HL-60/S4 (cell line): ENCODE data around the gene ITPR1.

ENCODE experiments used
- in situ Hi-C: fragments of 300-500 bp; cut with MboI; formaldehyde crosslinking; loops from 2 replicates; pipeline ENCODE4 v1.14.3; 2022; ENCODE audit warnings: low sequenced_read_pairs

Gene ITPR1

GRCh38 chr3:4736284-4736861 lies 243.2 kb downstream of the ITPR1 start:
- in situ Hi-C loops: no loop called here

- in situ Hi-C loops: no loop called here
These were observed 245.7 kb downstream of the ITPR1 start for GRCh38 chr3:4738737-4739274.

- in situ Hi-C loops: no loop called here
These were observed 246.4 kb downstream of the ITPR1 start for GRCh38 chr3:4739289-4740236.

- in situ Hi-C loops: no loop called here
These were observed 247.4 kb downstream of the ITPR1 start for GRCh38 chr3:4740397-4741105.

GRCh38 chr3:4741106-4741403 lies 247.9 kb downstream of the ITPR1 start:
- in situ Hi-C loops: no loop called here

- in situ Hi-C loops: no loop called here
These were observed 248.5 kb downstream of the ITPR1 start for GRCh38 chr3:4741404-4742307.

- in situ Hi-C loops: no loop called here
These were observed 249.2 kb downstream of the ITPR1 start for GRCh38 chr3:4742359-4742758.

- in situ Hi-C loops: no loop called here
These were observed 250.2 kb downstream of the ITPR1 start for GRCh38 chr3:4743371-4743770.

GRCh38 chr3:4744405-4745234 lies 251.5 kb downstream of the ITPR1 start:
- in situ Hi-C loops: no loop called here

- in situ Hi-C loops: no loop called here
These were observed 252.1 kb downstream of the ITPR1 start for GRCh38 chr3:4745235-4745610.

GRCh38 chr3:4746241-4746958 lies 253.3 kb downstream of the ITPR1 start:
- in situ Hi-C loops: no loop called here

- in situ Hi-C loops: no loop called here
These were observed 255.0 kb downstream of the ITPR1 start for GRCh38 chr3:4748127-4748526.

GRCh38 chr3:4748701-4749378 lies 255.7 kb downstream of the ITPR1 start:
- in situ Hi-C loops: no loop called here

GRCh38 chr3:4749567-4750002 lies 256.4 kb downstream of the ITPR1 start:
- in situ Hi-C loops: no loop called here

GRCh38 chr3:4750306-4750968 lies 257.3 kb downstream of the ITPR1 start:
- in situ Hi-C loops: no loop called here

- in situ Hi-C loops: no loop called here
These were observed 257.9 kb downstream of the ITPR1 start for GRCh38 chr3:4751029-4751501.

- in situ Hi-C loops: no loop called here
These were observed 258.5 kb downstream of the ITPR1 start for GRCh38 chr3:4751502-4752101.
